Measurements from ENCODE around the gene DDA1. TPM values are rescaled to one million over a fixed set of nuclear protein-coding genes. Genes with fewer than 3 reads are reported as not detected.

DDA1 gene
- total and polyA plus RNA-seq, 9 of the 15 experiments (the other 6 are each of a cell fraction or from before 2014, with no cell fraction given) = 1.4 to 83.8 (median 33.8) TPM

- TF ChIP-seq ATF4 (CRISPR knock-in tag; IDR thresholded peaks at IDR 0.05) (no peak), ZNF655 (CRISPR knock-in tag; IDR thresholded peaks at IDR 0.05) (no peak), HDGF (IDR thresholded peaks at IDR 0.05) (no peak), ZNF263 (CRISPR knock-in tag; IDR thresholded peaks at IDR 0.05; ENCODE audit: borderline replicate concordance) (no peak), ADNP (tag; IDR thresholded peaks at IDR 0.05) (no peak), CREB3L1 (IDR thresholded peaks at IDR 0.05; ENCODE audit: borderline replicate concordance, low read depth) (no peak), ZNF764 (CRISPR knock-in tag; IDR thresholded peaks at IDR 0.05; ENCODE audit: low read depth) (0 out of 2 replicates have a peak, but pooled peaks have one; percentile 48), PTTG1 (tag; IDR thresholded peaks at IDR 0.05; ENCODE audit: low read depth) (no peak), BACH1 (tag; IDR thresholded peaks at IDR 0.05) (no peak), ARID4B (CRISPR knock-in tag; IDR thresholded peaks at IDR 0.05) (no peak), FOS (IDR thresholded peaks at IDR 0.05; ENCODE audit: extremely low read depth, insufficient read length) (no peak), SMARCC2 (IDR thresholded peaks at IDR 0.05; ENCODE audit: low read depth) (no peak), MTA2 (IDR thresholded peaks at IDR 0.05; ENCODE audit: low read depth) (no peak), TARDBP (IDR thresholded peaks at IDR 0.05) (no peak), IRF1 (CRISPR knock-in tag; IDR thresholded peaks at IDR 0.05; ENCODE audit: borderline replicate concordance) (no peak), IRF2 (CRISPR knock-in tag; IDR thresholded peaks at IDR 0.05) (no peak), CBX5 (IDR thresholded peaks at IDR 0.05; ENCODE audit: borderline replicate concordance, low read depth) (no peak), ATF3 (IDR thresholded peaks at IDR 0.05) (peak; percentile 57; the same call in 1 of the 2 replicates), ATF3 (CRISPR knock-in tag; conservative IDR thresholded peaks at IDR 0.05) (no peak), ETV5 (CRISPR knock-in tag; IDR thresholded peaks at IDR 0.05; ENCODE audit: low read depth) (no peak)
These were observed 13.1 kb upstream of the DDA1 start (continued) for GRCh38 chr19:17296273-17296672.

Data from K562 (cell line).